Dermis blood vessel endothelial cell (primary cell): Measurements from ENCODE around the gene TAF8. TPM values are rescaled to one million over a fixed set of nuclear protein-coding genes. Genes with fewer than 3 reads are reported as not detected.
"Not testable (repeated sequence)": the region's sequence is repeated elsewhere in the genome, so short reads cannot be mapped to it uniquely, and the experiment has no call there.

Experiments
- DNase-seq: peaks from one replicate; pipeline ENCODE4 v3.0.0; 2010
- total RNA-seq: library from RNA; depleted of rRNA; stranded (reverse); fragments of >200 nt; gene quantifications from 2 replicates; pipeline ENCODE4 v1.2.3, GENCODE V29; 2014

The TAF8 gene
- total RNA-seq, 1 donor from 2014 or later, result 20.3 TPM

- no peak for DNase-seq
These were observed 21.1 kb upstream of the TAF8 start for GRCh38 chr6:42029062-42029685.

- no peak for DNase-seq
These were observed 20.4 kb upstream of the TAF8 start for GRCh38 chr6:42029881-42030280.

GRCh38 chr6:42030585-42031506 lies 19.5 kb upstream of the TAF8 start:
- no peak for DNase-seq

- no peak for DNase-seq
These were observed 18.0 kb upstream of the TAF8 start for GRCh38 chr6:42032366-42032765.

GRCh38 chr6:42037669-42038068 lies 12.7 kb upstream of the TAF8 start:
- DNase-seq, result not testable (repeated sequence)

- DNase-seq, result no peak
These were observed 12.2 kb upstream of the TAF8 start for GRCh38 chr6:42038163-42038562.

- no peak for DNase-seq
These were observed 11.4 kb upstream of the TAF8 start for GRCh38 chr6:42038811-42039408.

GRCh38 chr6:42040856-42041480 lies 9.4 kb upstream of the TAF8 start:
- DNase-seq, result no peak

GRCh38 chr6:42041481-42042053 lies 8.8 kb upstream of the TAF8 start:
- DNase-seq, result no peak

GRCh38 chr6:42042108-42042507 lies 8.2 kb upstream of the TAF8 start:
- DNase-seq, result no peak

- peak; percentile 92 for DNase-seq
These were observed 6.4 kb upstream of the TAF8 start for GRCh38 chr6:42043787-42044475.

GRCh38 chr6:42045538-42046460 lies 4.5 kb upstream of the TAF8 start:
- DNase-seq, result peak; percentile 79

GRCh38 chr6:42046464-42047212 lies 3.7 kb upstream of the TAF8 start:
- peak; percentile 40 for DNase-seq

GRCh38 chr6:42047213-42047590 lies 3.1 kb upstream of the TAF8 start:
- no peak for DNase-seq

- DNase-seq, result peak; percentile 24
These were observed 2.4 kb upstream of the TAF8 start for GRCh38 chr6:42047790-42048405.

GRCh38 chr6:42049116-42049809 lies 1.1 kb upstream of the TAF8 start:
- DNase-seq, result no peak

- DNase-seq, result no peak
These were observed 402 bp upstream of the TAF8 start for GRCh38 chr6:42049948-42050296.

- no peak for DNase-seq
These were observed 937 bp downstream of the TAF8 start for GRCh38 chr6:42051268-42051653.

- DNase-seq, result no peak
These were observed 3.3 kb downstream of the TAF8 start for GRCh38 chr6:42053601-42054000.
